Stimulated activated CD4-positive, alpha-beta T cell treated with anti-CD3 and anti-CD28 coated beads, TNF-alpha, amount 100 ng/mL, for 48 hours (primary cell): Measurements from ENCODE around the gene SIGLEC15.
"Not testable (repeated sequence)": the region's sequence is repeated elsewhere in the genome, so short reads cannot be mapped to it uniquely, and the experiment has no call there.

Experiments used
- DNase-seq, 3 donors: peaks; one replicate each; pipeline ENCODE4 v3.0.0-alpha.2; 2020; ENCODE audit warnings: low read depth in 3 of 3

Gene SIGLEC15

DNA sequence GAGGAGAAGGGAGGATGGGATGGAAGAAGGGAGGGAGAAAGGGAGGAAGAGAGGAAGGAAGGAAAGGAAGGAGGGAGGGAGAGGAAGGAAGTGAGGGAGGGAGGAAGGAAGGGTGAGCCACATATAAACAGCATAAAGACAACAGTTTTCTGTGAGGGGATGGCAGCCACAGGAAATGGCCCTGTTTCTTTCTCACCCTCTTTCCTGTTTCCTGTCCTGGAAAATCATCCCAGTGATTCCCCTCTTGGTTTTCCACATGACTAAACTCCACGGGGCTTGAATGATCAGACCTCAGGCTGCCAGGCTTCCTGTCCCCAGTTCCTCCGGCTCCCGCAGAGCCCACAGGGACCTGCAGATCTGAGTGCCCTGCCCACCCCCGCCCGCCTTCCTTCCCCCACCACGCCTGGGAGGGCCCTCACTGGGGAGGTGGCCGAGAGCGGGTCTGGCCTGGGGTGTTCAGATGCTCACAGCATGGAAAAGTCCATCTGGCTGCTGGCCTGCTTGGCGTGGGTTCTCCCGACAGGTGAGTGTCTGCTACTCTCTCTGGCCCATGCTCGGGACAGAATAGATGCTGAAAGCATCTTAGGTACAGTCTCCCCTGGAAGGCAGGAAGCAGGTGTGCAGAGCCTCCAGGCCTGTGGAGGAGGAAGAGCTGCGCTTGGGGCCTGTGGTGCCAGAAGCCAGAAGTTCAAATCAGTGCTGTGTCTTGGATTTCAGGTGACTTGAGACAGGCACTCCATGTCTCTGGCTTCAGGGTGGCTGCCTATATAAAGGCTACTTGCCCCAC, at the start of gene SIGLEC15:
TSS of gene SIGLEC15 (plus strand) at position 418 of the 787 bp plus-strand sequence. CDS start at position 472, 54 bp downstream.
- no peak for DNase-seq

GRCh38 chr18:45775743-45776142, 49.7 kb upstream of the SIGLEC15 start:
- DNase-seq = no peak

DNA sequence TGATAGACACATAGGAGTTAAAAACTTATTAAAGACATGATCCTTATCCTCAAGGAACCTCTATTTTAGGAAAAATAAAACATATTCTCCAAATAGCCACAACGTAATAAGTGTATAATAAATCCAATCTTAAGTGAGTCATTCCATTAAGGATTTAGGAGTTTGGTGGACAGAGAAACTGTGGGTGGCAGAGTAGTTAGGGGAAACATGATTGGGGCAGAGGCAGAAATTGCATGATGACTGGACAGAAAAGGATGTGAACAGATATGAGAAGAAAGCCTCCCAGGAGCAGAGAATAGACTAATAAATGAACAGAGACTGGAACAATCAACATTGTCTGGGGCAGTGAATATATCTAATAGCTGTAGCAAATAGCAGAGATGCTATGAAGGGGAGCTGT, 48.1 kb upstream of the SIGLEC15 start:
- DNase-seq = no peak

- DNase-seq = no peak
These were observed 44.9 kb upstream of the SIGLEC15 start for GRCh38 chr18:45780568-45780967.

GRCh38 chr18:45782662-45783061, 42.8 kb upstream of the SIGLEC15 start:
- no peak for DNase-seq

DNA sequence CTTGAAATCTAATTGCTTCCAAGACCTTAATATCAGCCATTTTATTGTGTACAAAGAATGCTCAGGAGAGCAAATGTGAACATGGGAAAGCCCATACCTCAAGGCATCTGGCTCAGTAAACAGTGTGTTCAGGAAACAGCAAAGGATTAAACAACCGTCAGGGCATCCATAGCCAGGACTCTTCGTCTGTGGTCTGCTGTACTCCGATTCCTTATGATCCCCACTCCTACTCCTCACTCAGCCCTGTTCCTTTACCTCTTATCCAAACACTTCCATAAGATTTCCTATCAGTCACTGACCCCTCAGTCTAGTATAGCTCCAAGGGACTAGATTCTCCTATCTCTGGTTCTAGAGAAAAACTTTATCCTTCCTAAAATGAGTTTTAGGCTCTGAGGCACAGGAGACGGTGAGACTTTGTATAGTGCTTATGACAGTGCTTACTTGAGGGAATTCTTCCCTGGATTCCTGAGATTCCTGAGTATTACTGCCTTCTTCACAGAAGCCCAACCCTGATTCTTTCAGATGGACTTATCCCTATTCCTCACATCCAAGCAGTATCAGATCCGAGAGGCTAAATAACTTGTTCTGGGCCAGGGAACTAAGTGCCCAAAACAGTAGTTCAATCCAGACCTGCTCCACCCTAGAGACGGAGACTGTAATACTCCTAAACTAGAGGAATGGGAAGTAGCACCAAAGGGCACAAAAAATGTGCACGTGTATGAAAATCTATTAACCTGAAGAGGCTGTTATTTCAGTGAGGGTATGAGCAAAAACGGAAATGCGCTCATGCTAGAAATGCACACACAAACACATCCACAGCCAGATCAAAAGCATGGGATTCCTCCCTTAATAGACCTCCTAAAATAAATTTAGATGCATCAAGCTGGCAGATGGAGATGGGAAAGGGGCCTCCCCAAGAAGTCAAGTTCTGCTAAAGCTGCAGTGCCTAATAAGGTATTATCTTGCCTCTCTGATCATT, 42.1 kb upstream of the SIGLEC15 start:
- no peak for DNase-seq

GRCh38 chr18:45785134-45785533, 40.3 kb upstream of the SIGLEC15 start:
- DNase-seq = no peak

DNA sequence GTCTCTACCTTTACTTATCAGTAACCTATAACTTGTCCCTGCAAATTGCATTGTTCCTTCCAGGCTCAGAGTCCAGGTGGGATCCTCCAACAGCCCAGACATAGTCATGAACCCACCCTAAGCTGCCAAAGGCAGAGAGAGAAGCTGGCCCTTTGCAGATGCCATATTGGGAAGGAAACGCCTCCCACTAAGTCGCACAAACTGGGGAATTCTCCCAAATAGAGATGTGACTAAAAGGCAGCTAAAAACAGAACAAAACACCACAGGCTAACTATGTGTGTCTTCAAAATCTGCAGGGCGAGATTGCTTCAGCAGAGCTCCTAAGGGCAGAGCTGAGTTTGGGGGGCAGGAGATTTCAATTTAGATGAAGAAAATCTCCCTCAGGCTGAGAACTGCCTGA, 38.5 kb upstream of the SIGLEC15 start:
- DNase-seq = no peak

GRCh38 chr18:45787346-45787745, 38.1 kb upstream of the SIGLEC15 start:
- DNase-seq = no peak

DNA sequence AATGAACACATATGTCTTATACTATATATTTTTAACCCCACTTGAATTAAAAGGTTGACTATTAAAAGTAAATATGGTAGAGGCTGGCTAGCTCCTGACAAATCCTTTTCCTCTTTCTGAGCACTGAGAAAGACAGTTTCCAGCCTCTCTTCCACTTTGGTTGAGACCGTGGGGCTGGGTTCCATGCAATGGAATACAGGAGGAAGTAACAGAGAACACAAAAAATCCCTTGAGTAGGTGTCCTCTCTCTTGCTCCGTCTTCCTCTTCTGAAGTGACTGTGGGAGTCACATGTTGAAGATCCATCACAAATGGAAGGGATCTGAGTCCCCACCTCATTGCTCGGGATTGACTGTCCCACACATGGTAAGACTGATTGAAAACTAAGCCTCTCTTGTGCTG, 36.6 kb upstream of the SIGLEC15 start:
- DNase-seq = no peak

- no peak for DNase-seq
These were observed 32.8 kb upstream of the SIGLEC15 start for GRCh38 chr18:45792506-45793263.

GRCh38 chr18:45793264-45793965, 32.1 kb upstream of the SIGLEC15 start:
- DNase-seq = no peak

DNA sequence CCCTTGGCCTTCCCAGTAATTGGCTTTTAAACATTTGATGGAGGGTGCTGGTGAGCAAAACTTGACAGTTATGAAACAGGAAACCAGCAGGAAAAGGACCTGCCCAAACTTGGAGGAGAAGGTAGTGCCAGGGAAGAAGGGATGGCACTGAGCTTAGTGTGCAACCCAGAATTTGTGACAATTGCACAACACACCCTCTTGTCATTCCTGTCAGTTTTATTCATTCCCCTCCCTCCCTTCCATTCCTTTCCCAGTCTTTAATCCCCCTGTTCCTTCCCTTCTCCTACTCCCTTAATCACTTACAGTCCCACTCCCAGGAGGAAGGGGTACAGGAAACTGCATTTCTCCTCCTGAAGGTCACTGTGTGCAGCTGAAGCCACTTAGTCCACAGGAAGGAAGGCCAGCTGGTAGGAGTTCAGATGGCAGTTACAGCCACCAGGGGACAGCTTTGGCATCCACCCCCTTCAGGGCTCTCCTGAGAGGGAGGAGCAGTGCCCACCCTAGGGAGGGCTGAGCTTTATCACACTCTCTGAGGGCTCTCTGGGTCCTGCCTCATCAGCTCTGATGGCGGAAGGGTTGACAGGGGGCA, 24.0 kb upstream of the SIGLEC15 start:
- DNase-seq = no peak

- DNase-seq = no peak
These were observed 22.5 kb upstream of the SIGLEC15 start for GRCh38 chr18:45802814-45803492.

DNA sequence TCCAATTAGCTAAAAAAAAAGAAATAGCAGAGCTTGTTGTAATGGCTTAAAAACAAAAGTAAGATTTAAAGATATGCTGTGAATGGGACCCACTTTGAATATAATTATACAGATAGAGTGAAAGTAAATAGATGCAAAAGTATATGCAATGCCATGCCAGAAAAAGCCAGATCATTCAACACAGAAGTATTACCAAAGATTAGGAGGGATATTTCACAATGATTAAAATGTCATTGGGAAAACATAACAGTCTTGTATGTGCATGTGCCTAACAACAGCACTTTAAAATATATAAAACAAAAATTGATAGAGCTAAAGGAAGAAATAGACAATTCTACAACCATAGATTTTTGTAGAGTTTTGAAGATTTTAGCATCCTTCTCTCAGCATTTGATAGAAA, 19.9 kb upstream of the SIGLEC15 start:
- no peak for DNase-seq

GRCh38 chr18:45806226-45806625, 19.2 kb upstream of the SIGLEC15 start:
- DNase-seq = no peak

DNA sequence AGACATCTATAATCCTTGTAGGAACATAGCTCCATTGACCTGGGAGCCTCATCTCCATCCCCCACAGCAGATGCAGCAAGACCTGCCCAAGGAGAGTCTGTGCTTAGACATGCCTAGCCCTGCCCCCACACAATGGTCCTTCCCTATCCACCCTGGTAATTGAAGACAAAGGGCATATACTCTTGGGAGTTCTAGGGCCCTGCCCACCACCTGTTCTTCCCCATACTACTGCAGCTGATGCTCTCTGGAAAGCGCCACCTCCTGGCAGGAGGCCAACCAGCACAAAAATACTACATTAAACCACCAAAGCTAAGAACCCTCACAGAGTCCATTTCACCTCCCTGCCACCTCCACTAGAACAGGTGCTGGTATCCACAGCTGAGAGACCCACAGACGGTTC, 18.3 kb upstream of the SIGLEC15 start:
- DNase-seq = not testable (repeated sequence)

DNA sequence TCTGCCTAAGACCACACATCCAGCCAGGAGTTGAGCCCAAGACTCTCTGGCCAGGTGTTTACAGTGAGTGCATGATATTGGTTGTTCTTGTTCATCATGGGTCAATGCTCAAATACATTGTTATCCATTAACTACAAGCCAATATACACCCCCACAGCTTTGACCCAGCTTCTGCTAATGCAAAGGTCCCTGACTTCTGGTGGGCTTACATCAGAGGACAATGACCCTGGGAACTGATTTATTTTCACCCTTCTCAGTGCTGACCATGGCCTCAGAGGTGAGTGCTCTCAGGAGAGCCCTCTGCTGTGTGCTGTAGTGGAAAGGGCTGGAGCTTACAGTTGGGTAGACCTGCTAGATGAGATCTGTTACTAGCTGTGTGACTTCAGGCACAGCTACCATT, 10.7 kb upstream of the SIGLEC15 start:
- DNase-seq = not testable (repeated sequence)

GRCh38 chr18:45817543-45817942, 7.9 kb upstream of the SIGLEC15 start:
- no peak for DNase-seq

DNA sequence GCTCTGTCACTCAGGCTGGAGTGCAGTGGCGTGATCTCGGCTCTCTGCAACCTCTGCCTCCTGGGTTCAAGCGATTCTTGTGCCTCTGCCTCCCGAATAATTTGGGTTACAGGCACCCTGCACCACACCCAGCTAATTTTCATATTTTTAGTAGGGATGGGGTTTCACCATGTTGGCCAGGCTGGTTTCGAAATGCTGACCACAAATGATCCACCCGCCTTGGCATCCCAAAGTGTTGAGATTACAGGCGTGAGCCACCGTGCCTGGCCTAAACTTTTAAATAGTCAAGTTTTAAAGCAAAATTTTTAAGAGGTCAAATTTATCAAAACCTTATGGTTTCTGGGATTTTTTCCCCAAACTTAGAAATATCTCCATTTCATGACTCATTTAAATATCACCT, 6.7 kb upstream of the SIGLEC15 start:
- DNase-seq = not testable (repeated sequence)
